PC-9 (cell line): Measurements from ENCODE around the gene EFCAB11. TPM values are rescaled to one million over a fixed set of nuclear protein-coding genes. Genes with fewer than 3 reads are reported as not detected.

ENCODE experiments used
- BruUV-seq: library from RNA; stranded (reverse); fragments of 400-500 nt; replicated peaks from 2 replicates; lab custom pipeline; 2021; lab: Mats Ljungman, UMichigan
- CTCF ChIA-PET: fragments of 300-600 bp; sonication (Branson Sonifier 250); formaldehyde crosslinking; loops from one replicate; lab custom pipeline; 2022; ENCODE audit warnings: antibody characterized with exemption; lab: Charles Lee
- POLR2A ChIA-PET: fragments of 300-600 bp; sonication (Branson Sonifier 250); formaldehyde crosslinking; loops from one replicate; lab custom pipeline; 2022; ENCODE audit warnings: antibody characterized with exemption; ENCODE audit not compliant: unreplicated experiment; lab: Charles Lee
- DNase-seq, 2 experiments: peaks; one replicate each; pipeline versions ENCODE4 v3.0.0 to v3.0.0-alpha.2; 2015 to 2022; ENCODE audit warnings: mixed read lengths in 1 of 2
- H2AFZ ChIP-seq: fragments of 200-600 bp; sonication (generic); 2 replicates; pipeline ENCODE4 v1.8.1; 2017; ENCODE audit warnings: antibody characterized with exemption
- H3F3A ChIP-seq: fragments of 200-600 bp; sonication (generic); 2 replicates; pipeline ENCODE4 v1.8.1; 2017; ENCODE audit warnings: antibody characterized with exemption, mild to moderate bottlenecking, low read depth; ENCODE audit not compliant: insufficient read depth
- H3K27ac ChIP-seq: fragments of 200-600 bp; sonication (generic); 2 replicates; pipeline ENCODE4 v1.6.1; 2016; ENCODE audit warnings: mixed run types
- H3K27me3 ChIP-seq: fragments of 200-600 bp; sonication (generic); 2 replicates; pipeline ENCODE4 v1.6.1; 2016; ENCODE audit warnings: low read depth, mixed run types; ENCODE audit not compliant: insufficient read depth
- H3K36me3 ChIP-seq: fragments of 200-600 bp; sonication (generic); 2 replicates; pipeline ENCODE4 v1.6.1; 2016; ENCODE audit warnings: low read depth, mixed run types
- H3K4me1 ChIP-seq: fragments of 200-600 bp; sonication (generic); replicated peaks from 2 replicates; pipeline ENCODE4 v1.6.1; 2016; ENCODE audit warnings: mixed run types; ENCODE audit not compliant: insufficient read depth
- H3K4me2 ChIP-seq: fragments of 200-600 bp; sonication (generic); 2 replicates; pipeline ENCODE4 v1.6.1; 2017; ENCODE audit warnings: mixed run types
- H3K4me3 ChIP-seq: fragments of 200-600 bp; sonication (generic); 2 replicates; pipeline ENCODE4 v1.6.1; 2016; ENCODE audit warnings: mixed run types
- H3K79me2 ChIP-seq: fragments of 200-600 bp; sonication (generic); 2 replicates; pipeline ENCODE4 v1.6.1; 2017; ENCODE audit warnings: low read depth, mixed run types
- H3K9me2 ChIP-seq: fragments of 200-600 bp; sonication (generic); 2 replicates; pipeline ENCODE4 v1.8.1; 2017; ENCODE audit warnings: mild to moderate bottlenecking; ENCODE audit not compliant: insufficient read depth
- H3K9me3 ChIP-seq: fragments of 200-600 bp; sonication (generic); 2 replicates; pipeline ENCODE4 v1.8.1; 2016; ENCODE audit warnings: low read depth; ENCODE audit not compliant: insufficient read depth
- H4K20me1 ChIP-seq: fragments of 200-600 bp; sonication (generic); 2 replicates; pipeline ENCODE4 v1.8.1; 2017; ENCODE audit not compliant: insufficient read depth
- EZH2 ChIP-seq: fragments of 200-600 bp; sonication (generic); IDR thresholded peaks from 2 replicates; pipeline ENCODE4 v1.8.0; 2017; ENCODE audit warnings: antibody characterized with exemption, low read depth
- intact Hi-C: fragments of 100-400 bp; cut with micrococcal nuclease; formaldehyde crosslinking; loops from one replicate; pipeline ENCODE4 v1.10.0; 2022; ENCODE audit not compliant: unreplicated experiment
- total RNA-seq: library from RNA; stranded (reverse); gene quantifications from 2 replicates; pipeline ENCODE4 v1.2.3, GENCODE V29; 2021
- TF ChIP-seq, protein P1 (sequence below): fragments of 200-600 bp; sonication (generic); conservative IDR thresholded peaks from 2 replicates; pipeline ENCODE4 v1.6.1; 2017; ENCODE audit warnings: mixed run types, antibody characterized with exemption, mild to moderate bottlenecking, moderate library complexity

EFCAB11 gene
- total RNA-seq, 1 experiment from 2014 or later = 8.4 TPM

DNA sequence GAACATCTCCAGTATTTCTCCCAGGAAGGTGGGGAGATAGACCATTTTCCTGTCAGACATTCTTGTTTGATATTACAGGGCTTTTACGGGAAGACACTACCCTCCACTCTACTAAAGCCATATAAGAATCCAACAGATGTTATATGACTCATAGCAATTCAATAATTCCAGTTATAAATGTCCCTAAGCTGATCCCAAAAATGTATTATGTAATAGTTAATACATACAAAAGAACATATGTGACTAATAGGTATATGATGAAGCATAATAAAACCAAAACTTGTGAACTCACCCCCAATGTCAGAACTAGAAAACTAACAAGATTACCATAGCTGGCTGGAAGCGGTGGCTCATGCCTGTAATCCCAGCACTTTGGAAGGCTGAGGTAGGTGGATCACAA, 84.2 kb downstream of the EFCAB11 start:
- Histone ChIP-seq H3K4me3 (no peak overlapping the region), H3K27me3 (no peaks in the 10 kb centered on the region), H3K36me3 (no peaks in the 10 kb centered on the region), H3K4me2 (no peak overlapping the region), H2AFZ (no peak overlapping the region), H3K79me2 (no peaks in the 10 kb centered on the region), H3F3A (no peaks in the 10 kb centered on the region), H4K20me1 (no peaks in the 10 kb centered on the region), H3K9me2 (no peaks in the 10 kb centered on the region), H3K27ac (no peak overlapping the region), H3K4me1 (no peaks in the 10 kb centered on the region), H3K9me3 (no peaks in the 10 kb centered on the region)
- POLR2A ChIA-PET = no interaction called here
- CTCF ChIA-PET = no interaction called here
- no TSS peak for BruUV-seq
- no peak for DNase-seq
- TF ChIP-seq, protein P1, sequence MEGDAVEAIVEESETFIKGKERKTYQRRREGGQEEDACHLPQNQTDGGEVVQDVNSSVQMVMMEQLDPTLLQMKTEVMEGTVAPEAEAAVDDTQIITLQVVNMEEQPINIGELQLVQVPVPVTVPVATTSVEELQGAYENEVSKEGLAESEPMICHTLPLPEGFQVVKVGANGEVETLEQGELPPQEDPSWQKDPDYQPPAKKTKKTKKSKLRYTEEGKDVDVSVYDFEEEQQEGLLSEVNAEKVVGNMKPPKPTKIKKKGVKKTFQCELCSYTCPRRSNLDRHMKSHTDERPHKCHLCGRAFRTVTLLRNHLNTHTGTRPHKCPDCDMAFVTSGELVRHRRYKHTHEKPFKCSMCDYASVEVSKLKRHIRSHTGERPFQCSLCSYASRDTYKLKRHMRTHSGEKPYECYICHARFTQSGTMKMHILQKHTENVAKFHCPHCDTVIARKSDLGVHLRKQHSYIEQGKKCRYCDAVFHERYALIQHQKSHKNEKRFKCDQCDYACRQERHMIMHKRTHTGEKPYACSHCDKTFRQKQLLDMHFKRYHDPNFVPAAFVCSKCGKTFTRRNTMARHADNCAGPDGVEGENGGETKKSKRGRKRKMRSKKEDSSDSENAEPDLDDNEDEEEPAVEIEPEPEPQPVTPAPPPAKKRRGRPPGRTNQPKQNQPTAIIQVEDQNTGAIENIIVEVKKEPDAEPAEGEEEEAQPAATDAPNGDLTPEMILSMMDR = no peak
- TF ChIP-seq EZH2 = no peak
- intact Hi-C loops = no loop called here

DNA sequence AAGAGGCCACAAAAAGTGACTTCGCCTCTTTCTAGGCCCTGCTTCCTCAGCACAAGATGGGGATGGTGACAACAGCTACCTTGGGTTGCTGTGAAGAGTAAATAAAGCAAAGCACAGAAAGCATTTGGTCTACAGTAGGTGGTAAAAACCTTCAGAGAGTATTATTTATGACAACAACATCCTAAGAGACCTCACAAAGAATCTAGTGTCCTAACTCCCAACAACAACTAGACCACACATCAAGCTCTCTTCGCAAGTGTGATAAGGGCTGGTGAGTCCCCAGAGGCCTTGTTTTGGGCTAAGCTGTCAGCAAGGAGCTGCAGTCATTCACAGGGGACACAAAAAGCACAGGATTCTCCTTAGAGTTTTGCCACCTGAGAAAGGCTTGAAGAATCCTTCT, 84.9 kb downstream of the EFCAB11 start:
- DNase-seq = no peak
- H3F3A ChIP-seq = no peaks in the 10 kb centered on the region
- H4K20me1 ChIP-seq = no peaks in the 10 kb centered on the region
- no peaks in the 10 kb centered on the region for H3K27me3 ChIP-seq
- no peaks in the 10 kb centered on the region for H3K4me1 ChIP-seq
- H3K9me2 ChIP-seq = no peaks in the 10 kb centered on the region
- intact Hi-C loops = no loop called here
- no peaks in the 10 kb centered on the region for H3K36me3 ChIP-seq
- H3K27ac ChIP-seq = no peak overlapping the region
- BruUV-seq = no TSS peak
- ChIA-PET POLR2A (no interaction called here), CTCF (no interaction called here)
- no peaks in the 10 kb centered on the region for H3K79me2 ChIP-seq
- no peak for TF ChIP-seq EZH2
- TF ChIP-seq, protein P1 = no peak
- no peak overlapping the region for H3K4me2 ChIP-seq
- no peaks in the 10 kb centered on the region for H3K9me3 ChIP-seq
- H2AFZ ChIP-seq = no peak overlapping the region
- H3K4me3 ChIP-seq = no peak overlapping the region

DNA sequence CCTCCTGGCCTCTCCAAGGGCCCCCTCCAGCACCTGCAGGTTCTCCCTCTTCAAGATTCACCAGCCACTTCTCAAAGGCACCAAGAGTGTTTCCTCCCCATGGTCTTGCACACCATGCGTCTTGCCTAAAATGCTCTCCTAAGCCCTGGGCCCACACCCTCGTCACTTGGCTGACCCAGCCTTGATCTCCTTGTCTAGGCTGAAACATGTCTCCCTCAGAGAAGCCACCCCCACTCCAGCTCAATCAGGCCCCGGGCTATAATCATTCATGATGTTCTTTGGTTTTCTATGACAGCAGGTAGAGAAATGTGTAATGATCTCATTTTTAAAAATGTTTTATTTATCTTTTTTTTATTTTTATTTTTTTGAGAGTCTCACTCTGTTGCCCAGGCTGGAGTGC, 88.1 kb downstream of the EFCAB11 start:
- POLR2A ChIA-PET = no interaction called here
- Histone ChIP-seq H3K36me3 (no peaks in the 10 kb centered on the region), H3K4me1 (no peaks in the 10 kb centered on the region), H3K9me3 (no peaks in the 10 kb centered on the region), H3K79me2 (no peaks in the 10 kb centered on the region), H3K27ac (no peak overlapping the region), H3K27me3 (no peaks in the 10 kb centered on the region), H2AFZ (no peak overlapping the region), H3K9me2 (no peaks in the 10 kb centered on the region), H3K4me2 (no peak overlapping the region), H3K4me3 (no peak overlapping the region), H4K20me1 (no peaks in the 10 kb centered on the region), H3F3A (no peaks in the 10 kb centered on the region)
- no TSS peak for BruUV-seq
- no peak for DNase-seq
- intact Hi-C loops = no loop called here
- CTCF ChIA-PET = no interaction called here
- no peak for TF ChIP-seq EZH2
- TF ChIP-seq, protein P1 = no peak
